Esophagus muscularis mucosa (tissue), 4 donors: ENCODE measurements around the gene STS. TPM values are rescaled to one million over a fixed set of nuclear protein-coding genes. Genes with fewer than 3 reads are reported as not detected.

Source experiments
- DNase-seq: peaks from one replicate; pipeline ENCODE4 v3.0.0-alpha.2; 2017; ENCODE audit errors: extremely low spot score
- H3K27ac ChIP-seq, 4 donors: fragments of 200-600 bp; sonication (generic); replicated peaks in 1 of 4; 1 replicate in 3 of 4; 2 replicates in 1 of 4; pipeline ENCODE4 v1.5.1; 2016 to 2019; ENCODE audit warnings: mild to moderate bottlenecking in 1 of 4
- H3K27me3 ChIP-seq, 4 donors: fragments of 200-600 bp; sonication (generic); one replicate each; pipeline versions ENCODE4 v1.5.1 to v1.6.0; 2016 to 2019
- H3K36me3 ChIP-seq, 4 donors: fragments of 200-600 bp; sonication (generic); one replicate each; pipeline ENCODE4 v1.5.1; 2016 to 2019
- H3K4me1 ChIP-seq, 4 donors: fragments of 200-600 bp; sonication (generic); one replicate each; pipeline ENCODE4 v1.5.1; 2016 to 2019
- H3K4me3 ChIP-seq, 4 donors: fragments of 200-600 bp; sonication (generic); 1 replicate in 2 of 4; 2 replicates in 2 of 4; pipeline ENCODE4 v1.5.1; 2016 to 2019; ENCODE audit warnings: mild to moderate bottlenecking in 4 of 4, moderate library complexity in 1 of 4
- H3K9me3 ChIP-seq, 4 donors: fragments of 200-600 bp; sonication (generic); 1 replicate in 3 of 4; 2 replicates in 1 of 4; pipeline ENCODE4 v1.5.1; 2016 to 2019
- EP300 ChIP-seq: sonication (generic); formaldehyde crosslinking; IDR thresholded peaks from one replicate; pipeline ENCODE4 v1.6.1; 2017; ENCODE audit warnings: antibody characterized with exemption
- POLR2A ChIP-seq: fragments of 450-650 bp; IDR thresholded peaks from one replicate; pipeline ENCODE4 v1.6.1; 2017; ENCODE audit warnings: antibody characterized with exemption, moderate library complexity, mild to moderate bottlenecking, low read depth
- POLR2AphosphoS5 ChIP-seq, 2 donors: sonication (generic); formaldehyde crosslinking; IDR thresholded peaks; one replicate each; pipeline ENCODE4 v1.6.1; 2017; ENCODE audit warnings: antibody characterized with exemption in 2 of 2
- WGBS: methylation state at CpG from one replicate; pipeline ENCODE4 v1.1.5; 2018; 5-methylcytosine and 5-hydroxymethylcytosine counted together
- intact Hi-C: fragments of 100-400 bp; cut with DNase I; formaldehyde crosslinking; loops from one replicate; pipeline ENCODE4 v1.15.1; 2023
- total RNA-seq, 4 donors: library from RNA; depleted of rRNA; stranded (reverse); fragments of >200 nt; gene quantifications; one replicate each; pipeline versions ENCODE4 v1.1.0 to v1.2.1, GENCODE V29; 2016
- TF ChIP-seq, protein P1 (sequence below), 3 experiments: fragments of 200-600 bp in 2 of 3; fragments of 450-650 bp in 1 of 3; sonication (generic) in 2 of 3; IDR thresholded peaks; one replicate each; pipeline ENCODE4 v1.5.1; 2017 to 2019; ENCODE audit warnings: antibody characterized with exemption in 3 of 3, mild to moderate bottlenecking in 2 of 3, moderate library complexity in 1 of 3

STS gene
- total RNA-seq, 4 donors from 2014 or later = 4.6 to 7.9 (median 5.5) TPM

DNA sequence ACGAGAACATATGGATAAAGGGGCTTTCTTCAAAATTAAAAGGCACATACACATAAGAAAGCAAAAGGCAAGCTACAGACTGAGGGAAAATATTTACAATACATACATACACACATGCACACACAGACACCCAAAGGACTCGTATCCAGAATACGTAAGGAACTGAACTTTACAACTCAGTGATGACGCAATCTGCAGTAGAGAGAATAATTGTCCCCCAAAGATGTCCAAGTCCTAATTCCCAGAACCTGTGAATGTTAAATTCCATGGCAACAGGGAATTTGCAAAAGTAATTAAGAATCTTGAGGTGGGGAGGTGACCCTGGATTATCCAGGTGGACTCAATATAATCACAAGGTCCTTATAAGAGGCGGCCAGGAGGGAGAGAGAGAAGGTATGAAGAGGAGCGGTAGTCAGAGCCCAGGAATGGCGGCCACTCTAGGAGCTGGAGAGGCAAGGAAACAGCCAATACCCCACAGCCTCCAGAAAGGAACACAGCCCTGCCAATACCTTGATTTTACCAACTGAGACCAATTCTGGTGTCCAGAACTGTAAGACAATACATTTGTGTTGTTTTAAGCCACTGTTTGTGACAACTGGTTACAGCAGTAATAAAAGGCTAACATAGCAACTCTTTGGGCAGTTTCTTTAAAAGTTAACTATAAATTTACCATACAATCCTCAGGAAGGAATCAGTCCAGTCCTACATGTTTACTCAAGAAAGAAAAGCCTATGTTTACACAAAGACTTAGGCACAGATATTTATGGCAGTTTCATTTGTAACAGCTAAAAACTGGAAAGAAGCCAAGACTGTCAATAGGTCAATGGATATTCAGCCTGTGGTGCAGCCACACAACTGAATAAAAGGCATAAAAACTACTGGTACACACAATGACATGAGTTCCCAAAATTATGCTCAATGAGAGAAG is 27.3 kb upstream of the STS start:
- no peak for TF ChIP-seq EP300
- no peak for TF ChIP-seq POLR2A
- TF ChIP-seq POLR2AphosphoS5 (IDR thresholded peaks at IDR 0.05) = no peak
- TF ChIP-seq, protein P1, sequence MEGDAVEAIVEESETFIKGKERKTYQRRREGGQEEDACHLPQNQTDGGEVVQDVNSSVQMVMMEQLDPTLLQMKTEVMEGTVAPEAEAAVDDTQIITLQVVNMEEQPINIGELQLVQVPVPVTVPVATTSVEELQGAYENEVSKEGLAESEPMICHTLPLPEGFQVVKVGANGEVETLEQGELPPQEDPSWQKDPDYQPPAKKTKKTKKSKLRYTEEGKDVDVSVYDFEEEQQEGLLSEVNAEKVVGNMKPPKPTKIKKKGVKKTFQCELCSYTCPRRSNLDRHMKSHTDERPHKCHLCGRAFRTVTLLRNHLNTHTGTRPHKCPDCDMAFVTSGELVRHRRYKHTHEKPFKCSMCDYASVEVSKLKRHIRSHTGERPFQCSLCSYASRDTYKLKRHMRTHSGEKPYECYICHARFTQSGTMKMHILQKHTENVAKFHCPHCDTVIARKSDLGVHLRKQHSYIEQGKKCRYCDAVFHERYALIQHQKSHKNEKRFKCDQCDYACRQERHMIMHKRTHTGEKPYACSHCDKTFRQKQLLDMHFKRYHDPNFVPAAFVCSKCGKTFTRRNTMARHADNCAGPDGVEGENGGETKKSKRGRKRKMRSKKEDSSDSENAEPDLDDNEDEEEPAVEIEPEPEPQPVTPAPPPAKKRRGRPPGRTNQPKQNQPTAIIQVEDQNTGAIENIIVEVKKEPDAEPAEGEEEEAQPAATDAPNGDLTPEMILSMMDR (IDR thresholded peaks at IDR 0.05) = no peak
- no peak overlapping the region for H3K27ac ChIP-seq

DNA sequence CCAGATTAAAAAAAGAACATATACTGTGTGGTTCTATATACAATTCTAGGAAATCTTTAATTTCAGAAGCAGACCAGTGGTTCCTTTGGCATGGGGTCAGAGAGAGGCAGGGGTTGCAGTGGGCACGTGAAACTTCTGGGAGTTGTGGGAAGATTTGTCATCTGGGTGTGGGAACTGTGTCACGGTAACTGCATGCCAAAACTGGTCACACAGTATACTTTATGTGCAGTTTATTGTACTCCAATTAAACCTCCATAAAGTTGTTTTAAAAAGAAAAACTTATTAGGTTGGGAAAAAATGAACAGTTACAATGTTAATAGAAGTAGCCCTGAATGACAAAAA is 26.7 kb upstream of the STS start:
- DNase-seq = no peak
- Histone ChIP-seq H3K4me3 (no peak overlapping the region), H3K27me3 (no peaks in the 10 kb centered on the region), H3K9me3 (no peaks in the 10 kb centered on the region), H3K36me3 (no peaks in the 10 kb centered on the region), H3K27ac (no peak overlapping the region), H3K4me1 (peaks cover 14 to 19% (median 17%) of the 10 kb centered on the region in 4 donors)
- intact Hi-C loops = no loop called here
- TF ChIP-seq POLR2A (no peak), POLR2AphosphoS5 (IDR thresholded peaks at IDR 0.05) (no peak)
- TF ChIP-seq, protein P1 (IDR thresholded peaks at IDR 0.05) = no peak
- WGBS = 58% methylated on average over 2 of the region's 2 CpGs

More for the DNA sequence above, 27.3 kb upstream of the STS start:
- no peak for DNase-seq
- Histone ChIP-seq H3K36me3 (no peaks in the 10 kb centered on the region), H3K4me1 (peaks cover 14 to 26% (median 17%) of the 10 kb centered on the region in 4 donors), H3K27me3 (no peaks in the 10 kb centered on the region), H3K9me3 (no peaks in the 10 kb centered on the region), H3K4me3 (no peak overlapping the region)
- WGBS = 96% methylated on average over 7 of the region's 7 CpGs
- intact Hi-C loops = no loop called here

DNA sequence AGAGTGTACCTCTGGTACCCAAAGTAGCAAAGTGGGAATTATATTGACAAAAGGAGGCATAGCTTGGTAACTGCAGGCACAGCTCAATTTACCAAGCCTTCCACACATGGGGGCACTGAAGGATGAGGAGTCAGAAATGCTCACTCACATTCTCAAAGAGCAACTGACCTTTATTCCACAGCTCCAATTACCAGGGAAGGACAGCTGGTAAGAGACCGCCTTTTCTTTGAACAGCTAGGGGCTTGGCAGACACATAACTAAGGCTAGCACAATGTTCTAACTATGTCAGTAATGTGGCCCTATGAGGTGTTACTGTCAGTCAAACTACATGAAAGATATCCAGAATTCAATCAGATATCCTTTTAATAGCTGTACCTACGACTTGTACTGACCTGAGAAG is 20.5 kb upstream of the STS start:
- intact Hi-C loops = no loop called here

DNA sequence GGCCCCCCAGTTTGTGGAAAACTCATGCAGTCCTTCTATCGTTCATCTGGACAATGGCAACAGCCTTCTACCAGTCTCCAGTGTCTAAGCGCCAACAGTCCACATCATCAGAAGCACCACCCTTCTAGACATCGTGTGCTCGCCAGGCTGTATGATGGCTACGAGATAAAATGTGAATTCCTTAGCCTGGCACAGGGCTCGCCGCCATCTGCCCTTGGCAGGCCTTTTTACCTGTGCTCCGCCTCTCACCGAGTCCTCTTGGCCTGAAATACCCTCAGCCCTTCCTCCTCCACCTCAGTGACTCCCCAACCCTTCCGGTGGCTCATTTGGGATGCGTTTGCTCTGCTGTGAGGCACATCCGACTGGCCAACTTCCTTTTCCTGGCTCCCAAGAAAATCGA is 15.9 kb upstream of the STS start:
- Histone ChIP-seq H3K4me1 (peaks cover 0 to 21% (median 9%) of the 10 kb centered on the region in 4 donors), H3K4me3 (no peak overlapping the region), H3K36me3 (no peaks in the 10 kb centered on the region), H3K27me3 (no peaks in the 10 kb centered on the region), H3K27ac (no peak overlapping the region), H3K9me3 (no peaks in the 10 kb centered on the region)
- intact Hi-C loops = no loop called here
- no peak for DNase-seq
- WGBS = 95% methylated on average over 13 of the region's 13 CpGs
- TF ChIP-seq POLR2A (no peak), POLR2AphosphoS5 (IDR thresholded peaks at IDR 0.05) (no peak), EP300 (no peak)
- TF ChIP-seq, protein P1 (IDR thresholded peaks at IDR 0.05) = no peak

More for the DNA sequence above, 20.5 kb upstream of the STS start:
- no peak for TF ChIP-seq EP300
- no peak for TF ChIP-seq POLR2A
- TF ChIP-seq, protein P1 (IDR thresholded peaks at IDR 0.05) = no peak
- no peak for TF ChIP-seq POLR2AphosphoS5 (IDR thresholded peaks at IDR 0.05)
- no peak overlapping the region for H3K27ac ChIP-seq
- no peak overlapping the region for H3K4me3 ChIP-seq
- no peaks in the 10 kb centered on the region for H3K9me3 ChIP-seq
- 92% methylated on average over 2 of the region's 2 CpGs for WGBS
- H3K4me1 ChIP-seq = peaks cover 0 to 1% (median 0%) of the 10 kb centered on the region in 4 donors
- no peaks in the 10 kb centered on the region for H3K27me3 ChIP-seq
- DNase-seq = no peak
- H3K36me3 ChIP-seq = no peaks in the 10 kb centered on the region
